ENCODE measurements around the gene P3H2. TPM values are rescaled to one million over a fixed set of nuclear protein-coding genes. Genes with fewer than 3 reads are reported as not detected.
A peak's percentile ranks its signal among the peaks of the same experiment; 100 is the strongest.

P3H2 gene
- total RNA-seq, 4 donors from 2014 or later, result 15.6 to 41.5 (median 27.1) TPM

GRCh38 chr3:190105876-190106275, 14.8 kb downstream of the P3H2 start:
- no peak for TF ChIP-seq POLR2AphosphoS5 (IDR thresholded peaks at IDR 0.05)
- TF ChIP-seq POLR2A (IDR thresholded peaks at IDR 0.05; ENCODE audit: low read depth), result no peak
- TF ChIP-seq EP300 (IDR thresholded peaks at IDR 0.05), result no peak
- no peak for TF ChIP-seq CTCF (IDR thresholded peaks at IDR 0.05)
- no peaks in the 10 kb centered on the region for H3K9me3 ChIP-seq
- whole genome bisulfite sequencing, result 66% methylated on average over 1 of the region's 1 CpG
- no peak for DNase-seq (ENCODE audit: extremely low spot score)
- H3K36me3 ChIP-seq, result no peaks in the 10 kb centered on the region
- peaks cover 0 to 30% (median 21%) of the 10 kb centered on the region in 4 donors for H3K4me1 ChIP-seq
- H3K27me3 ChIP-seq, result no peaks in the 10 kb centered on the region
- no peak overlapping the region for H3K27ac ChIP-seq (replicated peaks in 1 of 4)
- H3K4me3 ChIP-seq, result no peak overlapping the region
- intact Hi-C loops (cut with DNase I), result no loop called here

- intact Hi-C loops (cut with DNase I), result no loop called here
- no peak for TF ChIP-seq EP300 (IDR thresholded peaks at IDR 0.05)
- no peak for TF ChIP-seq CTCF (IDR thresholded peaks at IDR 0.05)
- no peak for TF ChIP-seq POLR2A (IDR thresholded peaks at IDR 0.05; ENCODE audit: low read depth)
- no peak for TF ChIP-seq POLR2AphosphoS5 (IDR thresholded peaks at IDR 0.05)
- H3K36me3 ChIP-seq, result no peaks in the 10 kb centered on the region
- no peak for DNase-seq (ENCODE audit: extremely low spot score)
- H3K4me3 ChIP-seq, result peak overlapping the region; percentile 30 to 45 (median 40)
- H3K4me1 ChIP-seq, result peaks cover 0 to 20% (median 15%) of the 10 kb centered on the region in 4 donors
- H3K27me3 ChIP-seq, result no peaks in the 10 kb centered on the region
- no peaks in the 10 kb centered on the region for H3K9me3 ChIP-seq
- H3K27ac ChIP-seq (replicated peaks in 1 of 4), result peak overlapping the region; percentile 44 to 71 (median 63)
- WGBS, result 17% methylated on average over 8 of the region's 8 CpGs
Measured at GRCh38 chr3:190101320-190102011, 19.2 kb downstream of the P3H2 start.

- Histone ChIP-seq H3K36me3 (no peaks in the 10 kb centered on the region), H3K27ac (replicated peaks in 1 of 4) (no peak overlapping the region), H3K9me3 (no peaks in the 10 kb centered on the region), H3K4me1 (peaks cover 0 to 27% (median 22%) of the 10 kb centered on the region in 4 donors), H3K4me3 (no peak overlapping the region), H3K27me3 (no peaks in the 10 kb centered on the region)
- no peak for TF ChIP-seq CTCF (IDR thresholded peaks at IDR 0.05)
- no peak for TF ChIP-seq POLR2A (IDR thresholded peaks at IDR 0.05; ENCODE audit: low read depth)
- TF ChIP-seq POLR2AphosphoS5 (IDR thresholded peaks at IDR 0.05), result no peak
- TF ChIP-seq EP300 (IDR thresholded peaks at IDR 0.05), result no peak
- WGBS, result 85% methylated on average over 6 of the region's 6 CpGs
- DNase-seq (ENCODE audit: extremely low spot score), result no peak
- intact Hi-C loops (cut with DNase I), result no loop called here
Measured at GRCh38 chr3:190099099-190099498, 21.6 kb downstream of the P3H2 start.

- no peak for TF ChIP-seq CTCF (IDR thresholded peaks at IDR 0.05)
- no peak for TF ChIP-seq EP300 (IDR thresholded peaks at IDR 0.05)
- TF ChIP-seq POLR2AphosphoS5 (IDR thresholded peaks at IDR 0.05), result no peak
- no peak for TF ChIP-seq POLR2A (IDR thresholded peaks at IDR 0.05; ENCODE audit: low read depth)
- Histone ChIP-seq H3K36me3 (no peaks in the 10 kb centered on the region), H3K9me3 (no peaks in the 10 kb centered on the region), H3K27ac (replicated peaks in 1 of 4) (no peak overlapping the region), H3K4me1 (peaks cover 4 to 36% (median 32%) of the 10 kb centered on the region in 4 donors), H3K4me3 (no peak overlapping the region), H3K27me3 (no peaks in the 10 kb centered on the region)
- DNase-seq (ENCODE audit: extremely low spot score), result no peak
- intact Hi-C loops (cut with DNase I), result no loop called here
- WGBS, result 76% methylated on average over 3 of the region's 3 CpGs
Measured at GRCh38 chr3:190097617-190098016, 23.1 kb downstream of the P3H2 start.
